ENCODE data around the gene DNHD1.

DNA sequence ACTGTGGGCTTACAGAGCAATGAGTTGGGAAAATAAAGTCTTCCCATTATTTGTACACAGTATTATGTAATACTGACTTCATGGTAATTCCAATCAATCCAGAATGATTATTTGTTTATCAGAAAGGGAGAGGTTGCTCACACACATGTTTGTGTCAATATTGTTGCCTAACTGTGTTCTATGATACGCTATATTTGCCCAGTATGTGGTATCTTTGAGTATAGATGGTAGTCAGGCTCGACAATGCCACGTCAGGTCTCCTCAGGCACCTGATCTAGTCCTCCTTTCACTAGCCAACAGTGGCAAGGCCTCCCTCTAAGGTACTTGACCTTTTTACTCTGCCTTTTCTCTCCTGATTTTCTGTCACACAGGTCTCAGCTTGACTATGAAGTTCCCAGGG is 5.3 kb downstream of the DNHD1 start:
- TF ChIP-seq POLR2A (IDR thresholded peaks at IDR 0.05), result no peak
- TF ChIP-seq, protein P1, sequence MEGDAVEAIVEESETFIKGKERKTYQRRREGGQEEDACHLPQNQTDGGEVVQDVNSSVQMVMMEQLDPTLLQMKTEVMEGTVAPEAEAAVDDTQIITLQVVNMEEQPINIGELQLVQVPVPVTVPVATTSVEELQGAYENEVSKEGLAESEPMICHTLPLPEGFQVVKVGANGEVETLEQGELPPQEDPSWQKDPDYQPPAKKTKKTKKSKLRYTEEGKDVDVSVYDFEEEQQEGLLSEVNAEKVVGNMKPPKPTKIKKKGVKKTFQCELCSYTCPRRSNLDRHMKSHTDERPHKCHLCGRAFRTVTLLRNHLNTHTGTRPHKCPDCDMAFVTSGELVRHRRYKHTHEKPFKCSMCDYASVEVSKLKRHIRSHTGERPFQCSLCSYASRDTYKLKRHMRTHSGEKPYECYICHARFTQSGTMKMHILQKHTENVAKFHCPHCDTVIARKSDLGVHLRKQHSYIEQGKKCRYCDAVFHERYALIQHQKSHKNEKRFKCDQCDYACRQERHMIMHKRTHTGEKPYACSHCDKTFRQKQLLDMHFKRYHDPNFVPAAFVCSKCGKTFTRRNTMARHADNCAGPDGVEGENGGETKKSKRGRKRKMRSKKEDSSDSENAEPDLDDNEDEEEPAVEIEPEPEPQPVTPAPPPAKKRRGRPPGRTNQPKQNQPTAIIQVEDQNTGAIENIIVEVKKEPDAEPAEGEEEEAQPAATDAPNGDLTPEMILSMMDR (IDR thresholded peaks at IDR 0.05), result no peak
- no peak for TF ChIP-seq POLR2AphosphoS5 (IDR thresholded peaks at IDR 0.05)

Measured in prostate gland (tissue), 2 donors.